Activated gamma-delta T cell treated with anti-CD3 and anti-CD28 coated beads, Interleukin-2, amount 50 U/mL, for 16 hours (primary cell): Measurements from ENCODE around the gene IRF1.
A peak's percentile ranks its signal among the peaks of the same experiment; 100 is the strongest.

Source experiments
- DNase-seq: peaks from one replicate; pipeline ENCODE4 v3.0.0-alpha.2; 2020; ENCODE audit warnings: low read depth

IRF1 gene

DNA sequence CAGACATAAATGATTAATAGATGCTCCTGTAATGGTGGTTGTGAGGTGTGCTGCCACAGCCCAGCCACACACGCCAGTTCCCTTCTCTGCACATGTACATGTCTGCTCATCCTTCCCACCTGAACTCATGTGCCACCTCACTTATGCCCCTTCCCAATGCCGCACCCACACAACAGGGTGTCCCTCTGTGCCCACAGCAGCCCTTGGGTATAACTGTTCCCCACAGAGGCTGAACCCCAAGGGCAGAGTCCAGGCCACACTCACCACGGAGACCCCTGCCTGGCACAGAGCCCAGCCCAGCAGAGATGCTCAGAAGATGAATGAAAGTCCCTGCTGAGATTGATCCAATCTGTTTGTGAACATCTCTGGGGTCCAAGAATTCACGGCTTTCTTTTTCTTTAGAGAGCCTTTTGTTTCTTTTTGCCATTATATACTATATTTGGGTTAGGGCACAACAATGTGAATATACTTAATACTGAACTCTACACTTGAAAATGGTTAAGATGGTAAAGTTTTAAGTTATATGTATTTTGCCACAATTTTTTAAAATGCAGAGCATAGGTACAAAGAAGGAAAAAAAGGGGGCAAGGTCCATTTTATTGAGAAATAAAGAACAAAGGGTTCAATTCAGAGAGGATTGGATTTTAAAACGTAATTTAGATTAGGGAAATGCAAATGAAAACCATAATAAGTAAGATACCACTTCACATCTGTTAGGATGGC is 29.6 kb downstream of the IRF1 start:
- no peak for DNase-seq

DNA sequence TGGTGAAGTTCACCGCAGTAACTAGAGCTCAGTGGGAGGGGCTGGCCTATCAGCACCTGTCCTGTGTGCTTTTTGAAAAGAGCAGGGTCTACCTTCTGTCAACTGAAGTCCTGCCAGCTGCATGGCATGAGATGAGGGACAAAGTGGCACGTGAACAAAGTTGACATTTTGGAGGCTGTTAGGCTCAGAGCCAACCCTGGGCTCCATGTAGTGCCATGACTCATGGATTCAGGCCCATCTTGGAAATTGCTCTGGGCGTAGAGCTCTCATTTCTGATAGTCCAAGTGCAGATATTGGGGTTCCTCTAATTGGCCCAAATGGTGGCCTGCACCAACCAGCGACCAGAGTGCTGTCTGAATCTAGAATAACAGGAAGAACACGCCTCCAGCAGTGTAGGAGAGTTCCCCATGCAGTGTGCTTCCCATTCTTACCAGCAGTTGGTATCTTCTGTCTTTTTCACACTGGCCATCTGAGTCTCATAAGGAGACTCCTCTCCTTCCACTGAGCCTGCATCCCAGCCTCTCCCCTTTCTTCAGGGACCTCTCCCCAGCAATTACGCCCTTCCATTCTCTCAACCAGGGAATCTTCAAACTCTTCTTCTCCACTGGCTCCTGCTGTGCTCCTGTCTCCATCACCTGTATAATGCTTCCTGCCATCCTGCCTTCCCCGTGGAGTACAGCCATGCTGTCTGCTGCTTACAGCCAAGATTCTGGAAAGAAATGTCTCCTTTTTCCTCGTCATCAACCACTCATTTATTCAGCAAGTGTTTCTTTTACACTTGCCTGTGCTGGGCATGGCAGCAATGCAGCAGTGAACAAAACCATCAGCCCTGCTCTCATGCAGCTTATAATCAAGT is 30.4 kb downstream of the IRF1 start:
- no peak for DNase-seq

DNA sequence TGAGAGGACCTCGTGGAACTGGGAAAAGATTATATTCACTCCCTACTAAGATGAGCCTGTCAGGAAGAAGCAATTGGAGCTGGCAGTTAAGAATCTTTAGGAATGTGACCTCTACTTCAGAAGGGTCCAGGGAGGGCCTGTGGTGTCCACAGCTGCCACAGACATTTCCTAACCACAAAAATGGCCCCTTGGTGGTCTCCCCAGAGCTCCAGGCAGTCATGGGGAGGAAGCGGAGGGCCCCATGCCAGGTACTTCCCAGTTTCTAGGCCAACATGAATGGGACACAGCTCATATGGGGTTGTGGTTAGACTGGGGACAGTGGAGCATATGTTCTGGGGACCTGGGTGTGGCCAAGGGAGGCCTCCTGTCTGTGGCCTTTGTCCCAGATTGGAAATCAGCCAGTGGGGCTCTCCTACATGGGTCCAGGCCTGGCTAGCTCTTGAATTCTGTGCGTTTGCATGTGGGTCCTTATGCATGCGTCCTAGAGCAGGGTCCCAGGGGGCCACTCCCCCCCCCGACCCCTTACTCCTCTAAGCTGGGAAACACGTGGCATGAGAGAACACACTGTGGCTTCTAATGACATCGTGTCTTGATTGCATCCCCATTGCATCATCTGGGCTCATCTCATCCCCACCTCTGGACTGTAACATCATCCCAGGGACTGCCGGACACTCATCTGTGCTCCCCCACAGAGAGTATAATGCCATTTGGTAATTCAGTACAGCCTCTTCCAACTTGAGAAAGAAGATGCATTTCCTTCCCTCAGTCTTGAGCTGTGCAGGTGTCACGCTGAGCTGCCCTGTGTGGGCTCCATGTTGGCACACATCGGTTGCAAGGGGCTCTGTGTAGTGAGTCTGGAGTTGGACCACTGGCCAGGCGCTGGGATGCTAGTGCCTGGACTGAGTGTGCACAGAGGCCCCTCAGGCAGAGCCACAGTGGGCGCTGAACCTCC is 31.3 kb downstream of the IRF1 start:
- DNase-seq: no peak

DNA sequence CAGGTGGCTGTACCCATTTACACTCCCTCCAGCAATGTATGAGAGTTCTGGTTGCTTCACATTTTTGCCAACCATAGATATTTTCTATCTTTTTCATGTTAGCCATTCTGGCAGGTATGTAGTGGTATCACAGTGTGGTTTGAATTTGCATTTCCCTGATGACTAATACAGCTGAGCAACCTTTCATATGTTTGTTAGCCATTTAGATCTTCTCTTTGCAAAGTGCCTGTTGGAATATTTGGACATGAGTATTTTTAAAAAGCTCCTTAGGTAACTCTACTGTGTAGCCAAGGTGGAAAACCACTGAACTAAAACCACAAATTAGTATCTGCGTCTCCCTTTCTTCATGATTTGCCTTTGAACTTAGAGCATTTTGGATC is 31.9 kb downstream of the IRF1 start:
- no peak for DNase-seq

- DNase-seq: no peak
Measured at GRCh38 chr5:132458226-132458560, 32.4 kb downstream of the IRF1 start.

GRCh38 chr5:132457371-132458225 is 33.0 kb downstream of the IRF1 start:
- DNase-seq: no peak

DNA sequence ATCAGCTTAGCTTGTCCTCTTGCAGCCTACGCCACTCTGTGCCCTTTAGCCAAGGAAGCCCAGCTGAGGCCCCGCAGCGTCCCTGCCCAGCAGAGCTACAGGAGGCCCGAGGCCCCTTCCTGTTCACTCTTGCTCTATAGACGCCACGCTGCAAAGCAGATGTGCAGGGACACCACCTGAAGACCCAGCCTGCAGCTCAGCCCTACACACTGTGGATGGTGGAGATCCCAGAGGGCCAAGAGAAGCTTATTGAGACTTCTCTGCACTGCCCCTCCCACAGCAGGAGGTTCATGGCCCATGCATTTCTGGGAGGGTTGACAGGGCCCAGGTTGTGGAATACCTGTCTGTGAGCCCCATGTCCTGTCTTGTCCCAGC is 33.6 kb downstream of the IRF1 start:
- no peak for DNase-seq

GRCh38 chr5:132456296-132456986 is 34.1 kb downstream of the IRF1 start:
- DNase-seq: peak; percentile 56

- DNase-seq: no peak
Measured at GRCh38 chr5:132455614-132456115, 34.9 kb downstream of the IRF1 start.

GRCh38 chr5:132454361-132454760 is 36.2 kb downstream of the IRF1 start:
- DNase-seq: no peak

DNA sequence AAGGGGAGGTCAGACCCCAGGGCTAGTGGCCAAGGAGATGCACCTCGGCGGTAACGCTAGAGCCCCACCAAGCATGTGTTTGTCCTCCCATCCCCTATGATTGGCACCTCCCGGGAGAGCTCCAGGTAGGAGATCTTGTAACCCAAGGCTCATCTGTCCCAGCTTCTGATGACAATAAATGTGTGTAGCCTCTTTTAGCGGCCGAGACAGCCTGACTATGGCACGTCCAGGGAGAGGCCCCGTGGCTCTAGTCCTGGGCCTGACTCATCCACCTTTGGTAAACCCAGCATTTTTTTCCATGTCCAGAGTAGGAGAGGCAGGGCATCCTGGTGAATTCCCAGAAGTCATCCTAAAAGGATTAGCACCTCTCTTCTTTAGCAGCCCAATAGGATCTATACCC is 39.2 kb downstream of the IRF1 start:
- no peak for DNase-seq

- DNase-seq: no peak
Measured at GRCh38 chr5:132449060-132449459, 41.5 kb downstream of the IRF1 start.

DNA sequence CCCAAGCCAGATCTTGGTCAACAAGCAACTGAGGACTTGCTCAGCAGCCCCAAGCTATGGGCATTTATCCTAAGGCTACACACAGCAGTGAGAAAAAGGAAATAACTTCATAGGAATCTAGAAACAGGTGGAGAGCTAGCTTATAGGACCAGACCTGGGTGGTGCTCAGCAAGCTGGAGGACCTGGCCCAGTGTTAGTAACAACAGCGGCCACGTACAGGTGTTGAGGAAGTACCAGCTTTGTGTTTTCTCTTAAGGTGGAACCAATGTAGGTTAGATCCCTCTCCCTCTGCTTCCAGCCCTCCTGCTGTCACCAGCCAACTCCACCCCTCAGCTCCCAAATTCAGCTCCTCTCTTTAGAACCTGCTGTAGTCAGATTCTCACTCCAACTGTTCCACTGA is 43.4 kb downstream of the IRF1 start:
- no peak for DNase-seq

GRCh38 chr5:132446621-132447020 is 44.0 kb downstream of the IRF1 start:
- no peak for DNase-seq

DNA sequence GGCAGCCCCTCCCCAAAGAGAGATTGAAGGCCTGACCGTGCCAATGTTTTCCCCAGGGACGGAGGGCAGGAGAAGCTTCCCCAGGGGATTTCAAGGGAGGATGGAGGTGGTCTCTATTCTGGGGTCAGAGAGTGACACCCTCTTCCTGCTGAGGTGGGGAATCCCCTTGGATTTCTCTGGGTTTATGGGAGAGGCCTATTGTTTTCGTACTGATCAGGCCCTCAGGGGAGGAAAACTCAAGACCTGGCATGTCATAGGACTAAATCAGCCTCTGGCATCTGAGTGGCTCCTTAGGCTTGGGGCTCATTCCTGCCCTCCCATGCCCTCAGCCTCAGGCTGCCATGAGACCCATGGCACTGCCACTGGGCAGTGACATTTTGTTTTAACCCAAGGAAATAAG is 44.6 kb downstream of the IRF1 start:
- no peak for DNase-seq

DNA sequence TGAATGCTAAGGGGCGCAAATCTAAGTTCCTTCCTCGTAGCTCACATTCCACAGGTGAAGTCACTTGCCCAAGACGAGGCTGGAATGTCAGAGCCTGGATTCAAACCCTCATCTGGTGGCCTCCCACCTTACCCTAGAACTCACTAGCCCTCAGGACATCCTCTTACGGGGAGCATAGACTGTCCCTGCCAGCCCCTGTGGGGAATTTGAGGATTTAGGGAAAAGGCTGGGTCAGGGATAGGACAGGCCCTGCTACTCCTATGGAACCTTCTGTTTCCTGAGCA is 45.0 kb downstream of the IRF1 start:
- no peak for DNase-seq

GRCh38 chr5:132444841-132445639 is 45.5 kb downstream of the IRF1 start:
- no peak for DNase-seq

DNA sequence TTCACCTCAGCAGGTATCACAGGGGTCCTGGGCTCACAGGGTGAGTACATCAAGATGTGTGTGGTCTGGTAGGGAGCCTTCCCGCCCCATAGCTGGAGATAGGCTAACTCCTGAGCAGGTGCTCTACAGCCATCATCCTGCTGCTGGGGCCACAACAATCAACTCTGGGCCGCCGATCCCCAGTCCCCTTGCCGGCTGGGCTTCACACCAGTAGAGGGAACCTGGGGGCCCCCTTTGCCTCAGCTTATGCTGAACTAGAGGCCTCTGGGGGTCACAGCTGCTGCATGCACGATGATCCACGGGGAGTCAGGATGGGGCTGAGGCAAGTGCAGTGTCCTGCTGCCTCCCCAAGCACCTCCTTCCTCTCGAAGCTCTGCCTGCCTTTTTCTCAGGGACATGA is 46.5 kb downstream of the IRF1 start:
- DNase-seq: no peak

DNA sequence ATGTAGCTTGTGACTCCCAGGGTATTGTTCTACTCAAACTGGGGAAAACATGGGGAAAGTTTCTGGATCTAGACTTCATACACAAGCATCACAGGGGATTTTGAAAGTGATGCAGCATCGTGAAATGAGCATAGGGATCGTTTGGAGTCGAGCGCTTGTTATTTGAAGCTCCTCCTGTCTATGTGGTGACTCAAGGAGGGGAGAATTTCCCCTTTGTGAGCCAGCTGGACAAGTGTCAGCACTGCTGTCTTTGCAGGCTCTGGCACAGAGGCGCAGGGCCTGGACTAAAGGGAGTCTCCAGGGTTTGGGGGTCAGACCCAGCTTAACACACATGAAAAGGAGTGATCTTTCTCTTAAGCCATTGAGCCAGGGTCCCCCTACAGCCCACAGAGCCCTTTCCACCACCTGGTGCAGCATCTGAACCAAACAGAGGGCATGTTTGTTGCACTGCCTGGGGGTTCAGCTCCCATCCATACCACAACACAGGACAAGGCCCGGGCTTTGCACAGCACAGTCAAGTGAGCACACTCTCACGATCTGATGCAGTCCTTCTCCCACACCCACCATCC is 51.0 kb downstream of the IRF1 start:
- DNase-seq: no peak

GRCh38 chr5:132438917-132439316 is 51.7 kb downstream of the IRF1 start:
- no peak for DNase-seq
